Mesothelial cell of epicardium (in vitro differentiated cells): Measurements from ENCODE around the gene KRTAP10-4. TPM values are rescaled to one million over a fixed set of nuclear protein-coding genes. Genes with fewer than 3 reads are reported as not detected.

Experiments used
- DNase-seq, 2 experiments: peaks; one replicate each; pipeline ENCODE4 v3.0.0; 2021; ENCODE audit warnings: low spot score in 2 of 2; ENCODE audit not compliant: unreplicated experiment in 2 of 2
- H3K27ac Mint-ChIP-seq: 2 replicates; pipeline ENCODE4 v1.8.0; 2021; ENCODE audit warnings: mixed read lengths
- H3K27me3 Mint-ChIP-seq: 2 replicates; pipeline ENCODE4 v1.8.0; 2021; ENCODE audit warnings: low read depth, mixed read lengths
- H3K36me3 Mint-ChIP-seq: 2 replicates; pipeline ENCODE4 v1.8.0; 2021; ENCODE audit warnings: mixed read lengths
- H3K4me1 Mint-ChIP-seq: 2 replicates; pipeline ENCODE4 v1.8.0; 2021; ENCODE audit warnings: mixed read lengths
- H3K4me3 Mint-ChIP-seq: 2 replicates; pipeline ENCODE4 v1.8.0; 2021; ENCODE audit warnings: mild to moderate bottlenecking, moderate library complexity, mixed read lengths
- H3K9me3 Mint-ChIP-seq: 2 replicates; pipeline ENCODE4 v1.8.0; 2021; ENCODE audit warnings: mixed read lengths
- CTCF ChIP-seq: fragments of 200-600 bp; sonication (generic); IDR thresholded peaks from one replicate; pipeline ENCODE4 v1.5.0; 2021; ENCODE audit warnings: antibody characterized with exemption; ENCODE audit not compliant: unreplicated experiment
- total RNA-seq: library from RNA; stranded (reverse); gene quantifications from 3 replicates; pipeline ENCODE4 v1.2.1, GENCODE V29; 2021

Gene KRTAP10-4
- total RNA-seq, 1 donor from 2014 or later: not detected

DNA sequence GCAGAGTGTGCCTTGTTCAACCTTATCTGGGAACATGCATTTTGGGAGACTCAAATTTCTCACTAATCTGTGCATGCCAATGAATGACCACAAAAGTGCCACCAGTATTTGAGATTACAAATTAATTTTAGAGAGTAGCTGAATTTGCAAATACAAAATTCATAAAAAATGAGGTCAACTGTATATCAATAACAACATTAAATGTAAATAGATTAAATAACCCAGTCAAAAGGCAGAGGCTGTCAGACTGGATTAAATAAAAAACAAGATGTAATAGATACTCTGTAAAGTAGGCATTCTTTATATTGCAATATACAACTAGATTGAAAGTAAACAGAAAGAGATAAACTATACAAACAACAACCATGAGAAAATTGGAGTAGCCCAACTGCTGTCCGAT is 9.4 kb upstream of the KRTAP10-4 start:
- Mint-ChIP-seq H3K27me3 (peaks cover 9% of the 10 kb centered on the region), H3K4me3 (no peak overlapping the region), H3K36me3 (no peaks in the 10 kb centered on the region), H3K4me1 (no peaks in the 10 kb centered on the region), H3K9me3 (peaks cover 30% of the 10 kb centered on the region), H3K27ac (no peak overlapping the region)
- no peak for TF ChIP-seq CTCF
- no peak for DNase-seq

- H3K4me1 Mint-ChIP-seq: no peaks in the 10 kb centered on the region
- H3K27me3 Mint-ChIP-seq: peaks cover 9% of the 10 kb centered on the region
These were observed 8.5 kb upstream of the KRTAP10-4 start for GRCh38 chr21:44564886-44565598.

GRCh38 chr21:44566403-44566802 is 7.1 kb upstream of the KRTAP10-4 start:
- Mint-ChIP-seq H3K4me1 (no peaks in the 10 kb centered on the region), H3K27ac (no peak overlapping the region), H3K27me3 (peaks cover 4% of the 10 kb centered on the region), H3K36me3 (no peaks in the 10 kb centered on the region), H3K4me3 (no peak overlapping the region), H3K9me3 (peaks cover 25% of the 10 kb centered on the region)
- no peak for TF ChIP-seq CTCF
- no peak for DNase-seq

More at GRCh38 chr21:44564886-44565598, 8.5 kb upstream of the KRTAP10-4 start:
- DNase-seq: no peak
- Mint-ChIP-seq H3K9me3 (peaks cover 27% of the 10 kb centered on the region), H3K27ac (no peak overlapping the region), H3K36me3 (no peaks in the 10 kb centered on the region), H3K4me3 (no peak overlapping the region)
- TF ChIP-seq CTCF: no peak

DNA sequence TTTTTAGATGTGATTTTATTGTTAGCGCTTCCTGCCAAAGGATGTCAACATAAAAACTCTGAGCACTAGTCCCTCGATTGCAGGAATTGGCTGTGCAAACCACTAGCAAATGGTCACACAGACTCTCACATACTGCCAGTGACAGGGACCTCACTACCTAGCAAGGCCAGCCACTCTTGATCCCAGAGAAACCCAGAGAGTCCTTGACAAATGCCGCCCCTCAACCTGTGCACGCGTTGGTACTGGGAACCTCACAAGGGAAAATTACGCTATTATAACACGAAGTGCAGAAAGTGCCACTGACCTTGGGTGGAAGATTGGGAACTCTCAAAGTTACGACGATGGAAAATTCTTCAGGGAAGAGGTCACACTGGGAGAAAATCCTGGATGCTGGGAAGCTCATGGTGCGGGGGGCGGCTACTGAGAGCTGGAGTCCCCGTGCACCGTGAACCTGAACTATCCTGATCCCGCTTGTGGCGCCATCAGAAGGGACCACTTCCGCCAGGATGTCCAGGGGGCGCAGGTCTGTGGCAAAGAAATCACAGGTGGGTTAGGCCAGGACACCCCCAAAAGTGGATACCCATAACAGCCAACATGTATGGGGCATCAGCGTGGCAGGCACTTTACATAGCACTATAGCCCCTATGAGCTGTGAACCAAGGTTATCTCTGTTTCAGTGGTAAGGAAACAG is 5.9 kb upstream of the KRTAP10-4 start:
- Mint-ChIP-seq H3K4me3 (no peak overlapping the region), H3K27me3 (peaks cover 4% of the 10 kb centered on the region), H3K27ac (no peak overlapping the region), H3K36me3 (no peaks in the 10 kb centered on the region), H3K9me3 (peaks cover 25% of the 10 kb centered on the region), H3K4me1 (no peaks in the 10 kb centered on the region)
- no peak for DNase-seq
- TF ChIP-seq CTCF: no peak

DNA sequence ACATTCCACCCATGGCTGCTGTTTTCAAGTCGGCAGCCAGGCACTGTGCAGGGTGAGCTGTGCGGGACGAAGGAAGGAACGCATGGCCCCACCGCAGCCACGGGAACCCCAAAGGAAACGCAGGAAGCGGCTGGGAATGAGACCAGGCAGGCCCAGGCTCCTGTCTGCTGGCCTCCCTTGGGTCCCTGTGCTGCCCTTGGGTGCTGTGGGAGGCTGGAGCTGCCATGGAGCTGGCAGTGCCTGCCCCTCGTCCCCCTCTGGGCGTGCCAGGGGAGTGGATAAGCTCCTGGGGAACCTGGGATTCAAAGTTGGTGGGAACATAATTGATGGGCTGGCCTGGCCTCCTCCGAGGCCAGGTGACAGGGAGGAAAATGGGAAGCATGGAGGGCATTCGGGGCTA is 5.3 kb upstream of the KRTAP10-4 start:
- no peak for DNase-seq
- Mint-ChIP-seq H3K4me3 (no peak overlapping the region), H3K27me3 (peaks cover 4% of the 10 kb centered on the region), H3K36me3 (no peaks in the 10 kb centered on the region), H3K9me3 (peaks cover 24% of the 10 kb centered on the region), H3K27ac (no peak overlapping the region), H3K4me1 (no peaks in the 10 kb centered on the region)
- TF ChIP-seq CTCF: no peak
